ENCODE measurements around the gene TANC1.

The TANC1 gene

DNA sequence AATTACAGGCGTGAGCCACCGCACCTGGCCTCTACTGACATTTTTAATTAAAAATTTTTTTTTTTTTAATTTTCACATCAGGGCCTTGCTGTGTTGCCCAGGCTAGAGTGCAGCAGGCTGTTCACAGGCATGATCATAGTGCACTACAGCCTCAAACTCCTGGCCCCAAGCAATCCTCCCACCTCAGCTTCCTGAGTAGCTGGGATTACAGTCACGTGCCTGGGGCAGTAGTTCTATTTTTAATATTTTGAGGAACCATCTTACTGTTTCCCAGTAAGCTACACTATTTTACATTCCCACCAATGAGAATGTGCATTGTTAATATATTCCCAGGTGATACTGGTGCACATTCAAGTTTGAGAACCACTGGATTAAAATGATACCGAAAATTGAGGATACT is 225.4 kb downstream of the TANC1 start:
- TF ChIP-seq, protein P1, sequence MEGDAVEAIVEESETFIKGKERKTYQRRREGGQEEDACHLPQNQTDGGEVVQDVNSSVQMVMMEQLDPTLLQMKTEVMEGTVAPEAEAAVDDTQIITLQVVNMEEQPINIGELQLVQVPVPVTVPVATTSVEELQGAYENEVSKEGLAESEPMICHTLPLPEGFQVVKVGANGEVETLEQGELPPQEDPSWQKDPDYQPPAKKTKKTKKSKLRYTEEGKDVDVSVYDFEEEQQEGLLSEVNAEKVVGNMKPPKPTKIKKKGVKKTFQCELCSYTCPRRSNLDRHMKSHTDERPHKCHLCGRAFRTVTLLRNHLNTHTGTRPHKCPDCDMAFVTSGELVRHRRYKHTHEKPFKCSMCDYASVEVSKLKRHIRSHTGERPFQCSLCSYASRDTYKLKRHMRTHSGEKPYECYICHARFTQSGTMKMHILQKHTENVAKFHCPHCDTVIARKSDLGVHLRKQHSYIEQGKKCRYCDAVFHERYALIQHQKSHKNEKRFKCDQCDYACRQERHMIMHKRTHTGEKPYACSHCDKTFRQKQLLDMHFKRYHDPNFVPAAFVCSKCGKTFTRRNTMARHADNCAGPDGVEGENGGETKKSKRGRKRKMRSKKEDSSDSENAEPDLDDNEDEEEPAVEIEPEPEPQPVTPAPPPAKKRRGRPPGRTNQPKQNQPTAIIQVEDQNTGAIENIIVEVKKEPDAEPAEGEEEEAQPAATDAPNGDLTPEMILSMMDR (conservative IDR thresholded peaks at IDR 0.05; ENCODE audit: low read length), result no peak
- TF ChIP-seq EZH2phosphoT487 (IDR thresholded peaks at IDR 0.05; ENCODE audit: borderline replicate concordance), result no peak
- Histone ChIP-seq H3K9ac (ENCODE audit: low read depth, low read length, poor library complexity, severe bottlenecking) (no peak overlapping the region), H3K36me3 (ENCODE audit: insufficient read depth, low read length) (no peaks in the 10 kb centered on the region), H2AFZ (ENCODE audit: low read length) (no peak overlapping the region), H3K4me3 (ENCODE audit: low read length, poor library complexity, severe bottlenecking) (no peak overlapping the region), H3F3A (ENCODE audit: low read depth) (no peaks in the 10 kb centered on the region), H3K9me3 (ENCODE audit: insufficient read depth, low read depth, low read length) (no peaks in the 10 kb centered on the region), H3K27me3 (ENCODE audit: insufficient read depth, low read length, poor library complexity, severe bottlenecking) (no peaks in the 10 kb centered on the region), H3K9me2 (replicated peaks; ENCODE audit: low read depth, low read length) (no peaks in the 10 kb centered on the region), H3K4me1 (ENCODE audit: insufficient read depth, low read length, poor library complexity, severe bottlenecking) (no peaks in the 10 kb centered on the region), H3K4me2 (ENCODE audit: low read depth, low read length, poor library complexity, severe bottlenecking) (no peak overlapping the region), H3K79me2 (ENCODE audit: insufficient read depth, low read length) (no peaks in the 10 kb centered on the region), H4K20me1 (ENCODE audit: insufficient read depth, low read length, poor library complexity, severe bottlenecking) (no peaks in the 10 kb centered on the region)

DNA sequence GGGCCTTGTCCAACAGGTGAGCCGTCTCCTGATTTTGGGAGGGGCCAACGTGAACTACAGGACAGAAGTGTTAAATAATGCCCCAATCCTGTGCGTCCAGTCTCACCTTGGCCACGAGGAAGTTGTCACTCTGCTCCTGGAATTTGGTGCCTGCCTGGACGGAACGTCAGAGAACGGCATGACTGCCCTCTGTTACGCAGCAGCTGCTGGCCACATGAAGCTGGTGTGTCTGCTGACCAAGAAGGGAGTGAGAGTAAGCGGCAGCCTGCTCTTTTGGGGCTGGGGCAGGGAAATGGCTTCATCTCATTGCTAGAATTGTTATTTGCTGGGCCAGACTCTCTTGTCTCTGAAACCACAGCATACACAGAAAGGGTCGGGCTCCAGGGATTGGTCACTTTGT is 225.8 kb downstream of the TANC1 start:
- Histone ChIP-seq H3F3A (ENCODE audit: low read depth) (no peaks in the 10 kb centered on the region), H3K9me2 (replicated peaks; ENCODE audit: low read depth, low read length) (no peaks in the 10 kb centered on the region), H3K4me1 (ENCODE audit: insufficient read depth, low read length, poor library complexity, severe bottlenecking) (no peaks in the 10 kb centered on the region), H3K4me3 (ENCODE audit: low read length, poor library complexity, severe bottlenecking) (no peak overlapping the region), H3K9ac (ENCODE audit: low read depth, low read length, poor library complexity, severe bottlenecking) (no peak overlapping the region), H3K27me3 (ENCODE audit: insufficient read depth, low read length, poor library complexity, severe bottlenecking) (no peaks in the 10 kb centered on the region), H4K20me1 (ENCODE audit: insufficient read depth, low read length, poor library complexity, severe bottlenecking) (no peaks in the 10 kb centered on the region), H3K36me3 (ENCODE audit: insufficient read depth, low read length) (no peaks in the 10 kb centered on the region), H3K4me2 (ENCODE audit: low read depth, low read length, poor library complexity, severe bottlenecking) (no peak overlapping the region), H3K79me2 (ENCODE audit: insufficient read depth, low read length) (no peaks in the 10 kb centered on the region), H3K9me3 (ENCODE audit: insufficient read depth, low read depth, low read length) (no peaks in the 10 kb centered on the region), H2AFZ (ENCODE audit: low read length) (no peak overlapping the region)
- TF ChIP-seq EZH2phosphoT487 (IDR thresholded peaks at IDR 0.05; ENCODE audit: borderline replicate concordance), result no peak

DNA sequence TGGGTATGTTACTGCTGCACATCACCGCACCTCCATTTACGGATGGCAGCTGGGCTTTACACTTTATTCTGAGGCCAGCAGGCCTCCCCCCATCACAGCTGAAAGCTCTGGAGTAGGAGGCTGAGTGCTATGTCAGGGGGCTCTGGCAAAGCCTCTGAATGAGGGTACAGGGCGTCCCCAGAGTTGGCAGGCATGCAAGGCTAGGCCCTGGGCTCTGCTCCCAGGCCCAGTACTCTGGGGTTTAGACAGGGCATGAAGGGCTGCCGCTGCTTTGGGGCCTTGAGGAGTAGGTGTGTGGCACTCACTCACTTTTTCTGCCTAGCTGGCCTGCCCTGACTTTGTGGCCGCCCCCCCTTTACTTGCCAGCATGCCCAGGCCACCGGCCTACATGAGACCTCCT is 227.3 kb downstream of the TANC1 start:
- H3K36me3 ChIP-seq (ENCODE audit: insufficient read depth, low read length), result no peaks in the 10 kb centered on the region
- no peak overlapping the region for H3K4me2 ChIP-seq (ENCODE audit: low read depth, low read length, poor library complexity, severe bottlenecking)
- no peak overlapping the region for H2AFZ ChIP-seq (ENCODE audit: low read length)
- H3K9me3 ChIP-seq (ENCODE audit: insufficient read depth, low read depth, low read length), result no peaks in the 10 kb centered on the region
- H3F3A ChIP-seq (ENCODE audit: low read depth), result no peaks in the 10 kb centered on the region
- H3K9ac ChIP-seq (ENCODE audit: low read depth, low read length, poor library complexity, severe bottlenecking), result no peak overlapping the region
- no peaks in the 10 kb centered on the region for H4K20me1 ChIP-seq (ENCODE audit: insufficient read depth, low read length, poor library complexity, severe bottlenecking)
- TF ChIP-seq EZH2phosphoT487 (IDR thresholded peaks at IDR 0.05; ENCODE audit: borderline replicate concordance), result no peak
- TF ChIP-seq, protein P1 (conservative IDR thresholded peaks at IDR 0.05; ENCODE audit: low read length), result no peak
- no peaks in the 10 kb centered on the region for H3K79me2 ChIP-seq (ENCODE audit: insufficient read depth, low read length)
- no peaks in the 10 kb centered on the region for H3K9me2 ChIP-seq (replicated peaks; ENCODE audit: low read depth, low read length)
- no peaks in the 10 kb centered on the region for H3K4me1 ChIP-seq (ENCODE audit: insufficient read depth, low read length, poor library complexity, severe bottlenecking)
- H3K4me3 ChIP-seq (ENCODE audit: low read length, poor library complexity, severe bottlenecking), result no peak overlapping the region
- no peaks in the 10 kb centered on the region for H3K27me3 ChIP-seq (ENCODE audit: insufficient read depth, low read length, poor library complexity, severe bottlenecking)

DNA sequence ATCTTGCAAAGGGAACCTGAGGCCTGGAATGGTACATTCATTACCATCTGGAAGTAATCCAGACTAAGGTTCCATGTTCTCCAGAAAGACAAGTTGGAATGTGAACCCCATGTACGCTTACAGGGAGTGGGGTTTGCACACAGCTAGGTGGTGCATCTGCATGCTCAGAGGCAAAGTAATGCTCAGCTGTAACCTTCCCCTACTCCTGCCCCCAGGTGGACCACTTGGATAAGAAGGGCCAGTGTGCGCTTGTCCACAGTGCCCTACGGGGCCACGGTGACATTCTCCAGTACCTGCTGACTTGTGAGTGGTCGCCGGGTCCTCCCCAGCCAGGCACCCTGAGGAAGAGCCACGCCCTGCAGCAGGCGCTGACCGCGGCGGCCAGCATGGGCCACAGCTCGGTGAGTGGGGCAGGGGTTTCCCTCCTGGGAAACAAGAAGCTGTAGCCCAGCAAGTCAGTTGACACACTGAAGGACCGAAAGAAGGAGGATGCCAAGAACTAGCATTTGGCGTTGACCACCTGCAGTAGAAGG is 228.0 kb downstream of the TANC1 start:
- no peaks in the 10 kb centered on the region for H3K36me3 ChIP-seq (ENCODE audit: insufficient read depth, low read length)
- TF ChIP-seq EZH2phosphoT487 (IDR thresholded peaks at IDR 0.05; ENCODE audit: borderline replicate concordance), result no peak
- TF ChIP-seq, protein P1 (conservative IDR thresholded peaks at IDR 0.05; ENCODE audit: low read length), result no peak

More for the DNA sequence above, 228.0 kb downstream of the TANC1 start:
- Histone ChIP-seq H4K20me1 (ENCODE audit: insufficient read depth, low read length, poor library complexity, severe bottlenecking) (no peaks in the 10 kb centered on the region), H3K4me2 (ENCODE audit: low read depth, low read length, poor library complexity, severe bottlenecking) (no peak overlapping the region), H3K27me3 (ENCODE audit: insufficient read depth, low read length, poor library complexity, severe bottlenecking) (no peaks in the 10 kb centered on the region), H3F3A (ENCODE audit: low read depth) (no peaks in the 10 kb centered on the region), H3K9me2 (replicated peaks; ENCODE audit: low read depth, low read length) (no peaks in the 10 kb centered on the region), H3K4me1 (ENCODE audit: insufficient read depth, low read length, poor library complexity, severe bottlenecking) (peaks cover 4% of the 10 kb centered on the region), H3K79me2 (ENCODE audit: insufficient read depth, low read length) (no peaks in the 10 kb centered on the region), H2AFZ (ENCODE audit: low read length) (no peak overlapping the region), H3K4me3 (ENCODE audit: low read length, poor library complexity, severe bottlenecking) (no peak overlapping the region), H3K9ac (ENCODE audit: low read depth, low read length, poor library complexity, severe bottlenecking) (no peak overlapping the region), H3K9me3 (ENCODE audit: insufficient read depth, low read depth, low read length) (no peaks in the 10 kb centered on the region)
